ENCODE results near the gene TAS2R50. TPM values are rescaled to one million over a fixed set of nuclear protein-coding genes. Genes with fewer than 3 reads are reported as not detected.

The TAS2R50 gene, protein sequence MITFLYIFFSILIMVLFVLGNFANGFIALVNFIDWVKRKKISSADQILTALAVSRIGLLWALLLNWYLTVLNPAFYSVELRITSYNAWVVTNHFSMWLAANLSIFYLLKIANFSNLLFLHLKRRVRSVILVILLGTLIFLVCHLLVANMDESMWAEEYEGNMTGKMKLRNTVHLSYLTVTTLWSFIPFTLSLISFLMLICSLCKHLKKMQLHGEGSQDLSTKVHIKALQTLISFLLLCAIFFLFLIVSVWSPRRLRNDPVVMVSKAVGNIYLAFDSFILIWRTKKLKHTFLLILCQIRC
- 0.49 TPM in 1 of 2 replicates, not detected in the other for total RNA-seq

DNA sequence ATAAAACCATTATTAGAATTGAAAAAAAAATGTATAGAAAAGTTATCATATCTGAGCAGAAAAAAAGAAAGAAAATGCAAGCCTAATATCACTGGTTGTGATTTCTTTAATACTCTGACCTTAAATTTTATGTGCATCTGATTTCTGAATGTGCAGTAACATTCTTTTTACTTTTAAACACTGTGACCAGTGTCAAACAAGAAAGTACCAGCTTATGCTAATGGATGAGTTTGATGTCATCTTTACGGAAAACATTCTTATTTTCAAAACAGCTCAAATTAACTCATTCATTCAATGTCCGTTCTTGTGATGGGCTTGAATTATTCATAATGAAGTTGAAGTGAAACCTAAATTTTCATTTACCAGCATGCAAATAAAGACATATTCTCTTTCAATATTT is at the start of gene TAS2R50:
TSS of gene TAS2R50 (minus strand) at position 101 of the 400 bp plus-strand sequence. CDS start at position 49, 52 bp downstream.

DNA sequence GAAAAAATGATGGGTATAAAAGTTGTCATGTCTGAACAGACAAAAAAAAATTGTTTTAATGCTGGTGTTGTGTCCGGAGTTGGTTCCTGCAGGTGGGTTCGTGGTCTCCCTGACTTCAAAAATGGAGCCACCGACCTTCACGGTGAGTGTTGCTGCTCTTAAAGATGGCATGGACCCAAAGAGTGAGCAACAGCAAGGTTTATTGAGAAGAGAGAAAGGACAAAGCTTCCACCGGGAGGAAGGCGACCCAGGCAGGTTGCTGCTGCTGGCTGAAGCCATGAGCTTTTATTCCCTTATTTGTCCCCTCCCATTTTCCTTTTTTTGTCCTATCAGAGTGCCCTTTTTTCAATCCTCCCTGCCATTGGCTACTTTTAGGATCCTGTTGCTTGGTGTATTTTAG is 44.6 kb upstream of the TAS2R50 start, which contains the start of gene TAS2R31:
TSS of gene TAS2R31 (minus strand) at position 101 of the 400 bp plus-strand sequence. CDS start at position 29, 72 bp downstream.

DNA sequence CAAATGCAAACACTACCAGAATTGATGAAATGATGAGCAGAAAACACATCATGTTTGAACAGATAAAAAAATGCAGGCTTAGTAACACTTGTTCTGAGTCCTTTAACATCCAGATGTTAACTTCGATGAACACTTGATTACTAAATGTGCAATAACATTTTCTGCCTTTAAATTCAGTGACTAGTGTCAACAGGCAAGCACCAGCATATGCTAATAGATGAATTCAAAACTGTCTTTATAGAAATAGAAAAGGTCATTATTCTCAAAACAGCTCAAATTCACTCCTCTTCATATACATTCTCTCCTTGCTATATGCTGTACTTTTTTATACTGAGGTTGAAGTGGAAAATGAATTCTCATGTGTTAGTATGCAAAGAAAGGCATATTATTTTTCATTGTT is 35.8 kb upstream of the TAS2R50 start, which contains the start of gene TAS2R19:
TSS of gene TAS2R19 (minus strand) at position 101 of the 400 bp plus-strand sequence. CDS start at position 52, 49 bp downstream.

DNA sequence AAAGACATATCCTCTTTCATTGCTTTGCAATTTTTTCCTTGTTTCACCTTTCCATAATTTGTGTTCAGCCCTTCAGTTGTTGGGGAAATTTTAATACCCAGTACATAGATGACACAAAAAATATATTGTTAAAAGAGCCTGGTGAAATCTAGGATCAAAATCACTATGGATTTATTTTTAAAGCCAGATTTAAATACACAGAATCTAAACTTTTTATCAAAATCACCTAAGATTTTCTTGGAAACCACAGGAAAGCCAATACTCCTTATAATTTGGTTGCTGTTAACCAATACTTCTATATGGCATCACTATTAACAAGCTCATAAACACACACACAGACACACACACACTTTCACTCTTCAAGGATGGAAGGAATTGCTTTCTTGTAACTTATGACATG is 11.5 kb upstream of the TAS2R50 start, which contains the start of gene TAS2R20:
TSS of gene TAS2R20 (minus strand) at position 101 of the 400 bp plus-strand sequence. CDS start 429 bp downstream, outside the sequence.

DNA sequence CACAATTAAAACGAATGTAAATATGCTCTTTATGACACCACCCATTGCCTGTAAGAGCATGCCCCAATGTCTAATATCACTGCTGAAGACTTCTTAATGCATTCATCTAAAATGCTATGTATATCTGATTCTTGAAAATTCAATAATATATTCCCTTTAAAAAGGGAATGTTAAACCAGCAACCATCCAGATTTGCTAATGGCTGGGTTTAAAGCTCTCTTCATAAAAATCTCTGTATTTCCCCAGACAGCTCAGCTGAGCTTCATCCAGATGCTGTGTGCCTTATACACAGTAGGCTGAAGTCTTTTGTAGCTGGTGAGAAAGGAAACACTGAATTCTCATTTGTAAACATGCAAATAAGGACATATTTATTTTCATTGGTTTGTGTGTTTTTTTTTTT is 47.5 kb downstream of the TAS2R50 start, which contains the start of gene TAS2R14:
TSS of gene TAS2R14 (minus strand) at position 101 of the 400 bp plus-strand sequence. CDS start at position 45, 56 bp downstream.

Other genes with a start within 250 kb of the TAS2R50 start
- gene TAS2R7, start 184.3 kb downstream of the TAS2R50 start, total RNA-seq = not detected in 2 replicates
- gene TAS2R8, start 179.6 kb downstream of the TAS2R50 start, total RNA-seq = not detected in 2 replicates
- not detected in 2 replicates for gene TAS2R9, start 176.7 kb downstream of the TAS2R50 start, total RNA-seq
- gene TAS2R10, start 160.6 kb downstream of the TAS2R50 start, total RNA-seq = 0.36 TPM in 1 of 2 replicates, not detected in the other
- gene PRR4, start 137.4 kb downstream of the TAS2R50 start, total RNA-seq = not detected in 2 replicates
- 2.1 and 2.9 TPM in 2 replicates for gene PRH1, start 102.7 kb downstream of the TAS2R50 start, total RNA-seq
- gene TAS2R13, start 77.3 kb downstream of the TAS2R50 start, total RNA-seq = not detected in 2 replicates
- not detected in 2 replicates for gene PRH2, start 57.7 kb downstream of the TAS2R50 start, total RNA-seq
- gene TAS2R14, start 47.6 kb downstream of the TAS2R50 start, total RNA-seq = 0.54 and 1.8 TPM in 2 replicates
- gene TAS2R20, start 11.4 kb upstream of the TAS2R50 start, total RNA-seq = 0.18 and 0.32 TPM in 2 replicates
- 0.49 TPM in 1 of 2 replicates, not detected in the other for gene TAS2R19, start 35.7 kb upstream of the TAS2R50 start, total RNA-seq
- gene TAS2R31, start 44.5 kb upstream of the TAS2R50 start, total RNA-seq = 0.54 and 0.81 TPM in 2 replicates
- gene TAS2R46, start 75.4 kb upstream of the TAS2R50 start, total RNA-seq = 0.72 TPM in 1 of 2 replicates, not detected in the other
- not detected in 2 replicates for gene TAS2R43, start 105.4 kb upstream of the TAS2R50 start, total RNA-seq
- 0.49 and 1.3 TPM in 2 replicates for gene TAS2R30, start 147.7 kb upstream of the TAS2R50 start, total RNA-seq
- 7.3 and 7.6 TPM in 2 replicates for gene SMIM10L1, start 184.3 kb upstream of the TAS2R50 start, total RNA-seq
- gene TAS2R42, start 200.0 kb upstream of the TAS2R50 start, total RNA-seq = not detected in 2 replicates

All from cardiac atrium fibroblast (primary cell).